Stimulated activated CD8-positive, alpha-beta memory T cell treated with anti-CD3 and anti-CD28 coated beads, Interleukin-12 subunit alpha, Interleukin-12 subunit beta, amount 100 ng/mL, for 1 hour (primary cell): Measurements from ENCODE around the gene TRAPPC2L.
"Not testable (repeated sequence)": the region's sequence is repeated elsewhere in the genome, so short reads cannot be mapped to it uniquely, and the experiment has no call there.

Source experiments
- DNase-seq: peaks from one replicate; pipeline ENCODE4 v3.0.0-alpha.2; 2020; ENCODE audit warnings: low read depth

Gene TRAPPC2L

DNA sequence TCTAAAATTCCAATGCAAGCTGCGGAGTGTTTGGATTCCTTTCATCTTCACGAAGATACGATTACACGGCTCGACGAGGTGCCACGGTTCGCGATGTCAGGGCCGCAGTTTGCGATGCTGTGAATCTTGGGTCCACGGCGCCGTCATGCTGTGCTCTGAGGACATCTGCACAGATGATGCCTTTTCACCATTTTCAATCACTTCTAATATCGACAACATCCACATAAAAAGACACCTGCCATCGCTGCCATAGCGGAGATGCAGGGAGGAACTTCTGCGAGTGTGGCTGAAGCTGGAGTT, 38.4 kb upstream of the TRAPPC2L start:
- no peak for DNase-seq

DNA sequence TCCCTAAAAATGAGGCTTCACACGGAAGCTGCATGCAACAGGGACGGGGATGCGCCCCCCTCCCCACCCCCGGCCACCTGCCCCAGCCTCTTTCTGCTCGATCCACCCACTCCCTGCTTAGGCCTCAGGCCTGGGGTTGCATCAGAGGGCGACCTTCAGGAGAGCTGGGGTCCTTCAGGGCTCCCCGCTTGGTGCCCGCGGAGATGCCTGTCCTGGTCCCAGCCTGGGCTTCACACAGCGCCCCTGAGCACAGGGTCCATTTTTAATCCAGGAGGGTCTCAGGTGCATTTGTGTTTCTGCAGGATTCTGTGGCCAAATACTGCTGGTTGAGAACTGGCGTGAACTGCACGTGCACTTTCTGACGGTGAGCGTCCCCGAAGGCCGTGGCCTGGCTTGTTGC, 37.8 kb upstream of the TRAPPC2L start:
- DNase-seq = no peak

DNA sequence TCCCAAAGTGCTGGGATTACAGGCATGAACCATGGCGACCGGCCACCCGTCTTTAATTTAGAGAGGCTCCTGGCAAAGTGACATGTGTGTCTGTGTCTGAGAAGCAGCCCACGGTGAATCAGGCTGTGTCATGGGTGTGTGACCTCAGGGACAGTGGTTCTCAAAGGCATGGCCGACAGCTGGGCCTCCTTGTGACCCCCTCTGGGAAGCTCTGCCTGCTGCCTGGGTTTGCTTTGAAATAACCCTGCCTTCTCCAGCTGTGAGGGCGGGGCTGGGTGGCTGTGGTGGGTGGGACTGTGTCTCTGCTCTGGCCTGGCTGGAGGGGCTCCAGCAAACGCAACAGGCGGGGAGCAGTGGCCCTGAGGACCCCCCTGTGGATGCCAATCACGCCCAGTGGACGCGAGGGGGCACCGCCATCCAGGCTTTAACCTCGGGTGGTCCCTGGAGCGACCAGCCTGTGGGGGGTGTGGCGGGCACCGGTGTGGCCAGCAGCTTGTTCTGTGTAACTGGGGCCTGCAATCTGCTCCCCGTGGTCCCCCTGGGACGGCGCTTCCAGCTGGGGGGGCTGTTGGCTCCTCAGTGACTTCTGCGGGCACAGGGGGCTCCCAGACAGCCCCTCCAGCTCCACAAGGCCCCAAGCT, 36.4 kb upstream of the TRAPPC2L start:
- DNase-seq = no peak

DNA sequence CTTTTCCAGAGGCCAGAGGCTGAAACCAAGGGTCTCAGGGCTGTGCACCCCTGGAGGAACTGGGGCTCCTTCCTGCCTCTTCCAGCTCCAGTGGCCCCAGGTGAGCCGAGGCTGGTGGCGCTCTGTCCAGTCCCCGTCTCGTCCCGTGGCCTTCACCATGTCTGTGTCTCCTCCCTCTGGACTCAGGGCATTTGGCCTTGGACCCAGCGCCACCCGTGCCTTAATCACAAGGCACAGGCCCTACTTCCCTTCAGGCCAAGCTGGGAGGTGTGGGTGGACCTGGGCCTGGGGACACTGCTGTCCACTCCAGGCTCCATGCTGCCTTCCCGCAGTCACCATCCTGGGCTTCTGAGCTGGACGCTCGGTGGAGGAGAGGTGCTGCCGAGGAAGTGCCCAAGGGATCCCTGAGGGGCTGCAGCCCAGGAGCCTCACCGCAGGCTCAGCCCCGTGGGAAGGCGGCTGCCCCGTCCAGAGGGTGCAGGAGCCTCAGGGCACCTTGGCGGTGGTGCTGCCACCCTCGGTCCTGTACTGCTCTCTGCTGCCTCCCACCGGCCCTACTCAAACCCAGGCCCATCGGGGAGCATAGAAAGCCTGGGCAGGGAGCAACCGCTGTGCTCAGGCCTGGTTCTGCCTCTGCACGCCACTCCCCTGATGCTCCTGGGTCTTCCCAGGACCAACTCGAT, 35.6 kb upstream of the TRAPPC2L start:
- DNase-seq = no peak

DNA sequence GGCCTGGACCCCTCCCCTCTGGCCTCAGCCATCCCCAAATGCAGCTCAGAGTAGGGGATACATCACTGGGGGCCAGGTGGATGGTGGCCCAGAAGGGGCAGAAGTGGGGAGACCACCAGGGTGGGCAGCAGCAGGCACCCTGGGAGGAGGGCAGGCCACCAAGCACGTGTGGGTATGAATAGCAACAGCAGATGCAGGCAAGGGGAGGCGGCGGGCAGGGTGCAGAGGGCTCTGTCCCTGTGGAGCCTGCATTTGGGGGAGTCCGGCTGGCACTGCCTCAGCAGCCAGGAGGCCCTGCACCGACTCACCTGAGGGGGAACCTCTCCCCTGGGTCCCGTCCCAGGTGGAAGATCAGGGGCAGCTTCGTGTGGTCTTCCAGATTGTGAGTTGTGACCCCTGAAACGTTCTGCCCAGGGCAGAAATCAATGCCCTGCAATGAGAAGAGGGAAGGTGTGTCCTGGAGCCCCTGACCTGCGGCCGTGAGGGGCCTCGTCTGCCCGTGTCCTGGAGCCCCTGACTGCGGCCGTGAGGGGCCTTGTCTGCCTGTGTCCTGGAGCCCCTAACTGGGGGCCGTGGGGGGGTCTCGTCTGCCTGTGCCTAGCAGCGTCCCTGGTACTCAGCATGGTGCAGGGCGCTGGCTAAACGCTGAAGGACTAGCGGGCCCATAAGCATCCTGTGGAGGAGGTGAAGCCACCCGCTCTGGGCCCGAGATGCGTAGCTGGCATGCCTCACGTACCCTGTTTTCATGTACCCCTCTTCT, 34.5 kb upstream of the TRAPPC2L start:
- DNase-seq = no peak

DNA sequence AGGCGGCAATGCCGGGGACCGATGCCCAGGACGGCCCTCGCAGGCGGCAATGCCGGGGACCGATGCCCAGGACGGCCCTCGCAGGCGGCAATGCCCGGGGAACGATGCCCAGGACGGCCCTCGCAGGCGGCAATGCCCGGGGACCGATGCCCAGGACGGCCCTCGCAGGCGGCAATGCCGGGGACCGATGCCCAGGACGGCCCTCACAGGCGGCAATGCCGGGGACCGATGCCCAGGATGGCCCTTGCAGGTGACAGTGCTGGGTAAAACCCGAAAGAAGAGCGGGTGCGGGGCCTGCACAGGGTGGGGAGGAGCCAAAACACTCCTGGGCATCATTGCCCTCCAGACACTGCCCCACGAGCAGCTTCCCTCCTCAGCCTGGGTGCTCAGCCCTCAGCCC, 33.3 kb upstream of the TRAPPC2L start:
- not testable (repeated sequence) for DNase-seq

DNA sequence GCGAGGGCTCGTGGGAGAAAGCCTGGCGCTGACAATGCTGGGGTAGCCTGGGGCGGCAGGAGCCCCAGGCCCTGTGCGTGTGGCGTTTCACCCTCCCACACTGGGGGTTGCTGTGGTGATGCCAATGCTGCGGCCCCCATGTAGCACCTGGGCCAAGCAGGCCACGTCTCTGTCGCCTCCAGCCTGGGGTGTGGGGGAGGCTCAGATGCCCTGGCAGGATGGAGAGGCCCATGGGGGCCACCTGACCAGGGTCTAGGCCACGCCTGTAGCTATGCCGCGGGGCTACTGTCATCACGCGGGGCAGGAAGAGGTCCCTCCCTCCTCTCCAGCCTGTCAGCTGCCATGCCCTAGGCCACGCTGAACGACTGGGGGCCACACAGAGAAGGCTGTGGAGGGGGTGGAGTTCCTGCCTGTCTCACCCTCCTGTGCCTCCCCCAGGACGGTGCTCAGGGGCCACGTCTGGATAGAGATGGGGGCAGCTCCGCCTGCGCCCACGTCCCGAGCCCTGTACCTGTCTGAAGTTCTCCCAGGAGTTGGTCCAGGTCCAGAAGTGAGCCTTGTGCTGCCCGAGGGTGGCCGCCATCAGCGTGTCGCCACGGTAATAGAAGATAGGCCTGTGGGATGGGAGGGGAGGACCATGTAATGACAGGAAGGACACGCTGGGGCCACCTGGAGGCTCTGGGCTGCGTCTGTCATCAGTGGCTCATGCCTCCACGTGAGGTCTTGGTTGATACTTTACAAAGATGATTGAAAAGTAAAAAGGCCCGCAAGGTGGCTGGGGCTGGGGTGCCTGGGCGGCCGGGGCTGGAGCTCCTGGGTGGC, 32.5 kb upstream of the TRAPPC2L start:
- DNase-seq = no peak

DNA sequence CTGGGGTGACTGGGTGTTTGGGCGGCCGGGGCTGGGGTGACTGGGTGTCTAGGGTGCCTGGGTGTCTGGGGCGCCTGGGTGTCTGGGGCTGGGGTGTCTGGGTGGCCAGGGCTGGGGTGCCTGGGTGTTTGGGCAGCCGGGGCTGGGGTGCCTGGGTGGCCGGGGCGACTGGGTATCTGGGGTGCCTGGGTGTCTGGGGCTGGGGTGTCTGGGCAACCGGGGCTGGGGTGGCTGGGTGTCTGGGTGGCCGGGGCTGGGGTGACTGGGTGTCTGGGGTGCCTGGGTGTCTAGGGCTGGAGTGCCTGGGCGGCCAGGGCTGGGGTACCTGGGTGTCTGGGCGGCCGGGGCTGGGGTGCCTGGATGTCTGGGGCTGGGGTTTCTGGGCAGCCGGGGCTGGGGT, 31.8 kb upstream of the TRAPPC2L start:
- DNase-seq = no peak

DNA sequence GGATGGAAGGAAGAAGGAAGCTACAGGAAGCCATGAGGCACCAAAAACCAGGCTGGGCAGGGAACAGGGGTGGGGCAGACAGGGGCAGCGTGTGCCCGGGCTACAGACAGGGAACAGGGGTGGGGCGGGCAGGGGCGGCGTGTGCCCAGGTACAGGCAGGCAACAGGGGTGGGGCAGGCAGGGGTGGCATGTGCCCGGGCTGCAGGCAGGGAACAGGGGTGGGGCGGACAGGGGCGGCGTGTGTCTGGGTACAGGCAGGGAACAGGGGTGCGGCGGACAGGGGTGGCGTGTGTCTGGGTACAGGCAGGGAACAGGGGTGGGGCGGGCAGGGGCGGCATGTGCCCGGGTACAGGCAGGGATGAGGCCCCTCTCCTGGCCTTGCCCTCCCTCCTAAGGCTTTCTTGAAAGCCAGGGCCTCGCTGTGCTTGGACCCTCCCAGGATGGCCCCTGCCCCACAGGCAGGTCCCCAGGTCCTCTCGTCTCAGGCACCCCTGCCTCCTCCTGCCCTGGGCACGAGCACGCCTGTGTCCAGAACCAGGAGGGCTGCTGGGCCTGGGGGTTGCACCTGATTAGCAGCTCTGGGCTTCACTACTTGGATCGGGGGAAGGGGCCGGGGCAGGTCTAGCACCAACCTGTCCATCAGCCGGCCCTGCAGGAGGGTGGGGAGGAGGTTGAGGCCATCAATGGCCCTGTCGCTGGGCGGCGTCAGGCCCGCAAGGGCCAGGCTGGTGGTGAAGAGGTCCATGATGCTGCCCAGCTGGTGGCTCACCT, 30.7 kb upstream of the TRAPPC2L start:
- DNase-seq = no peak

DNA sequence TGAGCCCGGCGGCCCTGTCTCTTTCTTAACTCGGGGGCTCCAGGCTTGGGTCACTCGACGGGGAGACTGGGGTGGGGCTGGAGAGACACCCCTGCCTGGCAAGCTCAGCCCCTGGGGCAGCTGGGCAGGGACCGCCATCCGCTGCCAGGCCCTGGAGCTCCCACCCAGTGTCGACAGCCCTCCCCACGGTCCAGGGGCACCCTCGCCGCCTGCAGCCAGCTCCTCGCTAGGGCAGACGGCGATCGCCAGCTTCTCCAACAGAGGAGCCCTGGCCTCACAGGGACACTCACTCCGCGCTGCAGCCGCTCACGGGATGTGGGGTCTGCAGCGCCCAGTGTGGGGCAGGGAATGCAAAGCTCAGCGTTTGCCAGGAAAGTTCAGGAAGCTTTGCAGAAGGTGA, 29.2 kb upstream of the TRAPPC2L start:
- DNase-seq = no peak

DNA sequence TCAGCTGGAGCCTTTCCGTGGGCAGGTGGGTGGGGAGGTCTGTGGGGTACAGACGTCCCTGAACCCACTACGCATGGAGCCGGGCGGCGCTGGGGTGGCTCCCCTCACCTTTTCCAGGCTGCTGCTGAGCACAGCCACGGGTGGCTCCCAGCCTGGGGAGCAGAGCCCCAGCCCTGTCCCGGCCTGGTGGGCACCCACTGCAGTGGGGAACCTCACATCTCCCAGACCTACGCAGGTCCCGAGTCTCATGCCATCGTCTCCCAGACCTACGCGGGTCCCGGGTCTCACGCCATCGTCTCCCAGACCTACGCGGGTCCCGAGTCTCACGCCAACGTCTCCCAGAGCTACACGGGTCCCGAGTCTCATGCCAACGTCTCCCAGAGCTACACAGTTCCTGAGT, 28.2 kb upstream of the TRAPPC2L start:
- DNase-seq = no peak

DNA sequence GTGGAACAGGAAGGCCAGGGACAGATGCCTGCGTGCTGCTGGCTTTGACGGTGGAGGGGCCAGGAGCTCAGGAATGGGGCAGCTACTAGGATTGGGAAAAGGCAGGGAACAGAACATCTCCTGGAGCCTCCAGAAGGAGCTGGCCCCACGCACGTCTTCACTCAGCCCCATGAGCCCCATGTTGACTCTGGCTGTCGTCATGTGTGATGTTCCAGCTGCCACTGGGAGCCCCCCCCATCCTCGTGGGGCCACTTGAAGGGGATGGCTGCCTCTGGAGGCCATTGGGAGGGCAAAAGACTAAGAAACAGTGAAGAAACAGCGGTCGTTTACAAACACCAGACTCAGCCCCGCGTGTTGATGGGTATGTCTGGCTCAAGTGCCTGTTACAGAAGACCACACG, 26.7 kb upstream of the TRAPPC2L start:
- no peak for DNase-seq

DNA sequence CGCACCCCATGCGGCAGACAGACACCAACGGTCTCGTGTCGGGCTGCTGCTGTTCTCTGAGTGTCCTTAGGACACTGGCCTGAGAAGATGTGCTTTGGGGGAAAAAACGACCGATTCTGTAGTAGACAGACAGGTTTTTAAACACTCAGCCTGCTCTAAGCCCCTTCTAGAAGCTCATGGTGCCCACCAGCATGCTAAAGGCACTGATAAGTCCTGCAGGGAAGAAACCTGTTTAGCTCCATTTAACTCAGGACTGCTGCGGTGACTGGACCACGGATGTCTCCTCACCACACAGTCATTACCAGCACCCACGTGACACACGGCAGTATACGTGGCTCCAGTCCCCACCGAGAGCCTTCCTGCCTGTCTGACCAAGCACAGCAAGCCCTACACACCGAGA, 26.1 kb upstream of the TRAPPC2L start:
- DNase-seq = no peak

DNA sequence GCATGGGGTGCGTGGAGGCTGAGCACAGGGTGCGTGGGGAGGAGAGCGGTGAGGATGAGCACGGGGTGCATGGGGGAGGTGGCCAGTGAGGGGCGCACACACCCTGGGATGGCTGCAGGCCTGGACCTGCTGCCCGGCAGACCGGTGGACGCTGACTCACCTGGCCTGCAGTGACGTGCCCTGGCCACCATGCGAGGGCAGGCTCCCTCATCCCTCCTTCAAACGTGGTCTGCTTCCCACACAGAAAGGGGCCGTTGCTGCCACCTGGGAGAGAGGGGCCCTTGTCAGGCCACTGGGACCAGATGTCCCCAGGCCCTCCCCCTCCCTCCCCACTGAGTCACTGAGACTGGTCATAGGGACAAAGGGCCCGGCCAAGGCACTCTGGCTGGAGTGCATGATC, 25.1 kb upstream of the TRAPPC2L start:
- DNase-seq = no peak

DNA sequence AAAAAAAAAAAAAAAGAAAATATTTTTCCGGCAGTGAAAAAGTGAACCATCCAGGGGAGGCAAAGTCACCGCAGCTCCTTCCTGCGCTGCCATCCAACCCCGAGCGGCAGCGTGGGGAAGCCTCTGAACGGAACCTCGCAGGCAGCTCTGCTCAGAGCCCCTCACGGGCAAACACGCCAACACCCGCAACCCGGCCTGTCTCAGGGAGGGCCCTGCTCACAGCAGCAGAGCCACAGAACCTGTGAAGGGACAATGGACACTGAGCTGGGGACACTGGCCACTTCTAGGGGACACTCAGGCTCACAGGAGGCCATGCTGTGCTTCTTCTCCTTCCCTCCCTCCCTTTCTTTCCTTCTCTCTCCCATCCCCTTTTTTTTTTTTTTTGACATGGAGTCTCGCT, 23.8 kb upstream of the TRAPPC2L start:
- DNase-seq = no peak

DNA sequence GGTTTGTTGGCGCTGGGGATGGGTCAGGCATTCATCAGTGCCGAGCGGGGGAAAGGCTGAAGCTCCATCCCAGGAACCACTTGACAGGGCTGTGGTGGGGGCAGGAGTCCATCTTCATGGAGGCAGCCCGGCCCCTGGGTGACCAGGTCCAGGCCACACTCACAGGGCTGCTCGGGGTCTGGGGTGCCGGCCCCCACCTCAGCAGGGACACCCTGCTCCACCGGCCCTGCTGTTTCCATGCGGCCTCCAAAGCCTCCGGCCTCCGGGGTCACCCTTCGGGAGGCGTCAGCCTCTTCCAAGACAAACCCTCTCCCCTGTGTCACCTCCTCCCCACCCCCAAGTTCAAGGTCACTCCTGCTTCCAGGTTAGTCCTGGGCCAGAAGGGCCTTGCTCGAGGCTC, 22.3 kb upstream of the TRAPPC2L start:
- DNase-seq = no peak

DNA sequence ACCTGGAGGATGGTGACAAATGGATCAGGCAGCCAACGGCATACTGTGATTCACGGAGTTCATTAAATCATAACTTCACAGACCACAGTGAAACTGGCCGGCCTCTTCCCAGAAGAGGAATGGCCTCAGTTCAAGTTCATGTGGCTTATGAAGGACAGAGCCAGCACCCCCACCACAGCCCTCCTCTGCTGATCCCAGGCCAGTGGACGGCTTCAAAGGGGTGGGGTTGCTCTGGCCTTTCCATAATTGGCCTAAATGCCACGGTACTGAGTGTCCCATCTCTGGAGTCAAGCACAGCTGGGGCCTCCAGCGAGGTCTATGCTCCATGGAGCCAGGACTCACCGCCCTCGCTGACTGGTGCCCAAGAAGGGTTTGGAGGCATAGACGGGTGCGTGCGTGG, 21.5 kb upstream of the TRAPPC2L start:
- no peak for DNase-seq

DNA sequence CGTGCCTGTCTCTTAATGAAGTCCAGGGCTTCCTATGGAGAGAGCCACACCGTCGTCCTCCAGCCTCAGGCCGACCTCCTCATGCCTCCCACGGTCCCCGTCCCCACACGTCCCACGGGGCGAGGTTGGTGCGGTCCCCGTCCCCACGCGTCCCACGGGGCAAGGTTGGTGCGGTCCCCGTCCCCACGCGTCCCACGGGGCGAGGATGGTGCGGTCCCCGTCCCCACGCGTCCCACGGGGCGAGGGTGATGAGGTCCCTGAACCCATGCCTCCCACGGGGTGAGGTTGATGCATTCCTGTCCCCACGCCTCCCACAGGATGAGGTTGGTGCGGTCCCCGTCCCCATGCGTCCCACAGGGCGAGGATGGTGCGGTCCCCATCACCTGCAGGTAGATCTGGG, 21.1 kb upstream of the TRAPPC2L start:
- DNase-seq = no peak

DNA sequence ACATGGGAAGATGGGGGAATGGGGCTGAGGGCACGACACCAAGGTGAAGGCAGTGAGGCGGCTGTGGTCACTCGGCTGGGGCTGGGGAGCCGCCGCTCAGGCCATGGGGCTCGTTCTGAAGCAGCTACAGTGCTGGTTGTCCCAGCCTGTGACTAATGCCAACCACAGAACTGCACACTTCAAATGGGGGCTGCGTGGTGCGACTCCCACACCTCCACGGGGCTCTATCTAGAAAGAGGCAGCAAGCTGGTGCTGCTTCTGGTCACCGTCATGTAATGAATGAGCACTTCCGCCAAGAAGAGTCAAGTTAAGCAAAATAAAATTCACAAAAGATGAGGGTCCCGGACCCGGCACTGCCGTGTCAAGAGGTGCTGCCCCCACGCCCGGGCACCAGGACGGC, 20.1 kb upstream of the TRAPPC2L start:
- DNase-seq = no peak

DNA sequence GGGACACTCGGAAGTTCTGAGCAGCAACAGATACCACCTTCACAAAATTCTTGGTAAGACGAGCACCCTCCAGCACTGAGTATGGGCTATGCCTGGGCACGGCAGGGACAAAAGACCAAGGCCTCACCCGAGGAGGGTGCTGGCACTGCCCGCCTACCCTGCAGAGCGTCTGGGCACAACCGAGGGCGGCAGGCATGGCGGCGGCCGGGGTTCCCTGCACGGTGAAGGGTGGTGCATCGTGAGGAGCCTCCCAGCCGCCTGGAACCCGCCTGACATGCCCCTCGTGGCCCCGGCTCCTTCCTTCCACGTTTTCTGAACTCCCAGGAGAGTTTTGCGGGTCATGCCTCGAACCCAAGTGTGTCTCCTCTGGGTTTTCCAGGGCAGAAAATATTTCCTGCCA, 19.1 kb upstream of the TRAPPC2L start:
- DNase-seq = no peak

DNA sequence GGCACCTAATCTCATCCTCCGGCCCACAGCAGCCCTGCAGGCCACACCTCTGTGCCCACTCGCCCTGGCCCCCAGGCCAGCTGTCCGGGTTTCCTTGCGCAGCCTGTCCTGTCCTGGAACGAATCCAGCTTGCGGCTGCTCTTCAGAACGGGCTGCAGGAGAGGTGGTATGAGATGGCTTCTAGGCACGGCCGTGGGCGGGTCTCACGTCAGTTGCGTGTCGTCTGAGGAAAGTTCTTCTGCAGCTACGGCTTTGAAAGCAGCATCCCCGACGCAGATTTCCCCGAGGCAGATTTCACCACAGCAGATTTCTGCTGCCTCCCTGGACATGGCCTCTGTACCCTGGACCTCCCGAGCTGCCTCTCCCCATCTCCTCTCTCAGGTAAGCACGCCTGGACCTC, 18.4 kb upstream of the TRAPPC2L start:
- DNase-seq = no peak

DNA sequence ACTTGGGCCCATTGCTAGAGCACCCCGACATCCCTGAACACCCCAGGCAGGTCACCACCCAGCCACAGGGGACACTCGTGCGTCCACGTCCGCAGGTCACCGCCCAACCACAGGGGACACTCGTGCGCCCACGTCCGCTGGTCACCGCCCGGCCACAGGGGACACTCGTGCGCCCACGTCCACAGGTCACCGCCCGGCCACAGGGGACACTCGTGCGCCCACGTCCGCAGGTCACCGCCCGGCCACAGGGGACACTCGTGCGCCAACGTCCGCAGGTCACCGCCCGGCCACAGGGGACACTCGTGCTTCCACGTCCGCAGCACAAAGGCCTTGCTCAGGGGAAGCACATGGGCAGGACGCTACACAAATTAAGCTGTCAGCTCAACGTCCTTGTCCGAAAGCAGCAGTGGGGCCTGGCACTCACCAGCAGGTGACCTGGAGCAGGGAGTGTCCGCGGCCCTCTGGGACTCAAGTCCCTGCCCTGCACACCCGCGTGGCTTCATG, 17.8 kb upstream of the TRAPPC2L start:
- no peak for DNase-seq
